GM12891 (cell line): ENCODE results near the gene MAEA.

Experiments
- POLR2A ChIP-seq: IDR thresholded peaks from 2 replicates; pipeline ENCODE4 v1.6.1; 2011; ENCODE audit warnings: low read depth, low read length, control low read depth
- POLR2AphosphoS5 ChIP-seq: IDR thresholded peaks from 2 replicates; pipeline ENCODE4 v1.6.1; 2011; ENCODE audit warnings: low read depth, low read length, control low read depth
- SPI1 ChIP-seq: IDR thresholded peaks from 2 replicates; pipeline ENCODE4 v1.6.1; 2011; ENCODE audit warnings: low read depth, low read length, control low read depth
- TAF1 ChIP-seq: IDR thresholded peaks from 2 replicates; pipeline ENCODE4 v1.6.1; 2011; ENCODE audit warnings: low read depth, low read length, control low read depth

DNA sequence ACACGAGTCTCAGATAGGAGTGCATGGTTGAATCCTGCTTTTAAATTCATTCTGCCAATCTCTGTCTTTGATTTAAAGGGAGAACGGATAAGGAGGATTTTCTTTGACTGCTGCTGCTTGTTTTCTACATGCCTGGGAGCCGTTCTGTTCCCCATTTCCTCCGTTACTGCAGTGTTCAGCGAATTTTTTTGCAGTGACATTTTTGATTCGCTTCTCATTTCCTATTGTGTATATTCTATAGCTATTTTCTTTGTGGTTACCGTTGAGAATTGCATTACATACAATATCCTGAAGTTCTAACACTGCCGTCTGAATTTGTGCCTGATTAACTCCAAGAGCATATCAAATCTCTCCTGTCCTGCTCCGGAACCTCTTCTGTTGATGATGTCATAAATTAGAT lies 14.8 kb upstream of the MAEA start:
- no peak for TF ChIP-seq TAF1
- TF ChIP-seq POLR2A, result no peak
- no peak for TF ChIP-seq POLR2AphosphoS5
- TF ChIP-seq SPI1, result no peak
